Retinal pigment epithelial cell (primary cell): Measurements from ENCODE around the gene TBXAS1.
"Not testable (repeated sequence)": the region's sequence is repeated elsewhere in the genome, so short reads cannot be mapped to it uniquely, and the experiment has no call there.

ENCODE experiments used
- DNase-seq: peaks from one replicate; pipeline ENCODE4 v3.0.0-alpha.2; 2010; ENCODE audit warnings: low read depth
- H3K4me3 ChIP-seq: 2 replicates; pipeline ENCODE4 v1.5.1; 2011; ENCODE audit warnings: mild to moderate bottlenecking, low read length, control low read depth, moderate library complexity
- CTCF ChIP-seq: conservative IDR thresholded peaks from 2 replicates; pipeline ENCODE4 v1.5.1; 2011; ENCODE audit warnings: low read depth, low read length, control low read depth, inconsistent platforms

The TBXAS1 gene

GRCh38 chr7:139823959-139824521 is 5.0 kb upstream of the TBXAS1 start:
- H3K4me3 ChIP-seq: no peak overlapping the region
- no peak for TF ChIP-seq CTCF
- DNase-seq: no peak

- DNase-seq: peak; percentile 36
- no peak for TF ChIP-seq CTCF
- H3K4me3 ChIP-seq: no peak overlapping the region
These were observed 3.3 kb upstream of the TBXAS1 start for GRCh38 chr7:139825666-139826290.

- DNase-seq: no peak
- H3K4me3 ChIP-seq: no peak overlapping the region
- TF ChIP-seq CTCF: no peak
These were observed 2.0 kb upstream of the TBXAS1 start for GRCh38 chr7:139827042-139827441.

- TF ChIP-seq CTCF: no peak
- no peak for DNase-seq
- no peak overlapping the region for H3K4me3 ChIP-seq
These were observed 618 bp upstream of the TBXAS1 start for GRCh38 chr7:139828446-139828845.

- H3K4me3 ChIP-seq: no peak overlapping the region
- TF ChIP-seq CTCF: no peak
- no peak for DNase-seq
These were observed 682 bp downstream of the TBXAS1 start for GRCh38 chr7:139829775-139830117.

- no peak overlapping the region for H3K4me3 ChIP-seq
- no peak for TF ChIP-seq CTCF
- no peak for DNase-seq
These were observed 1.2 kb downstream of the TBXAS1 start for GRCh38 chr7:139830292-139830691.

- DNase-seq: no peak
- TF ChIP-seq CTCF: no peak
- no peak overlapping the region for H3K4me3 ChIP-seq
These were observed 1.9 kb downstream of the TBXAS1 start for GRCh38 chr7:139830782-139831501.

- not testable (repeated sequence) for DNase-seq
These were observed 6.8 kb downstream of the TBXAS1 start for GRCh38 chr7:139835848-139836247.

GRCh38 chr7:139837291-139837690 is 8.2 kb downstream of the TBXAS1 start:
- not testable (repeated sequence) for DNase-seq

More at GRCh38 chr7:139835848-139836247, 6.8 kb downstream of the TBXAS1 start:
- not testable (repeated sequence) for H3K4me3 ChIP-seq

More at GRCh38 chr7:139837291-139837690, 8.2 kb downstream of the TBXAS1 start:
- H3K4me3 ChIP-seq: not testable (repeated sequence)
